ENCODE measurements around the gene DMRTB1. TPM values are rescaled to one million over a fixed set of nuclear protein-coding genes. Genes with fewer than 3 reads are reported as not detected.

The DMRTB1 gene
- total RNA-seq, 1 experiment from 2014 or later = not detected

- Histone ChIP-seq H3K27ac (ENCODE audit: low read depth, low read length, poor library complexity, severe bottlenecking) (no peak overlapping the region), H3K4me3 (ENCODE audit: low read depth, low read length, poor library complexity, severe bottlenecking) (no peak overlapping the region), H3K9me3 (ENCODE audit: low read depth, low read length, poor library complexity, severe bottlenecking) (no peaks in the 10 kb centered on the region), H3K4me1 (ENCODE audit: insufficient read depth, low read length, poor library complexity, severe bottlenecking) (no peaks in the 10 kb centered on the region), H3K27me3 (replicated peaks; ENCODE audit: insufficient read depth, low read depth, low read length, poor library complexity) (no peaks in the 10 kb centered on the region), H3K36me3 (ENCODE audit: insufficient read depth, low read length, poor library complexity, severe bottlenecking) (no peaks in the 10 kb centered on the region)
- no peak for TF ChIP-seq CTCF (conservative IDR thresholded peaks at IDR 0.05; ENCODE audit: low read depth, low read length)
- no peak for TF ChIP-seq EZH2 (IDR thresholded peaks at IDR 0.05; ENCODE audit: borderline replicate concordance, low read depth, low read length, poor library complexity, severe bottlenecking)
- no peak for DNase-seq (ENCODE audit: low spot score)
- no TSS peak for BruUV-seq (replicated peaks)
- ChIA-PET POLR2A (ENCODE audit: low non-redundant PET) (no interaction called here), CTCF (no interaction called here)
- intact Hi-C loops (cut with micrococcal nuclease; ENCODE audit: unreplicated experiment) = no loop called here
Observed at GRCh38 chr1:53461323-53462044, 2.3 kb downstream of the DMRTB1 start.

GRCh38 chr1:53462193-53462592 is 3.0 kb downstream of the DMRTB1 start:
- no peaks in the 10 kb centered on the region for H3K27me3 ChIP-seq (replicated peaks; ENCODE audit: insufficient read depth, low read depth, low read length, poor library complexity)
- H3K36me3 ChIP-seq (ENCODE audit: insufficient read depth, low read length, poor library complexity, severe bottlenecking) = no peaks in the 10 kb centered on the region
- H3K4me1 ChIP-seq (ENCODE audit: insufficient read depth, low read length, poor library complexity, severe bottlenecking) = no peaks in the 10 kb centered on the region
- intact Hi-C loops (cut with micrococcal nuclease; ENCODE audit: unreplicated experiment) = no loop called here
- H3K27ac ChIP-seq (ENCODE audit: low read depth, low read length, poor library complexity, severe bottlenecking) = no peak overlapping the region
- no peak overlapping the region for H3K4me3 ChIP-seq (ENCODE audit: low read depth, low read length, poor library complexity, severe bottlenecking)
- TF ChIP-seq EZH2 (IDR thresholded peaks at IDR 0.05; ENCODE audit: borderline replicate concordance, low read depth, low read length, poor library complexity, severe bottlenecking) (no peak), CTCF (conservative IDR thresholded peaks at IDR 0.05; ENCODE audit: low read depth, low read length) (no peak)
- no peak for DNase-seq (ENCODE audit: low spot score)
- no peaks in the 10 kb centered on the region for H3K9me3 ChIP-seq (ENCODE audit: low read depth, low read length, poor library complexity, severe bottlenecking)
- BruUV-seq (replicated peaks) = no TSS peak
- POLR2A ChIA-PET (ENCODE audit: low non-redundant PET) = no interaction called here
- CTCF ChIA-PET = no interaction called here

- no TSS peak for BruUV-seq (replicated peaks)
- H3K9me3 ChIP-seq (ENCODE audit: low read depth, low read length, poor library complexity, severe bottlenecking) = no peaks in the 10 kb centered on the region
- POLR2A ChIA-PET (ENCODE audit: low non-redundant PET) = no interaction called here
- no peak for DNase-seq (ENCODE audit: low spot score)
- CTCF ChIA-PET = no interaction called here
- no peak overlapping the region for H3K4me3 ChIP-seq (ENCODE audit: low read depth, low read length, poor library complexity, severe bottlenecking)
- no peaks in the 10 kb centered on the region for H3K36me3 ChIP-seq (ENCODE audit: insufficient read depth, low read length, poor library complexity, severe bottlenecking)
- H3K27me3 ChIP-seq (replicated peaks; ENCODE audit: insufficient read depth, low read depth, low read length, poor library complexity) = no peaks in the 10 kb centered on the region
- no peaks in the 10 kb centered on the region for H3K4me1 ChIP-seq (ENCODE audit: insufficient read depth, low read length, poor library complexity, severe bottlenecking)
- H3K27ac ChIP-seq (ENCODE audit: low read depth, low read length, poor library complexity, severe bottlenecking) = no peak overlapping the region
- intact Hi-C loops (cut with micrococcal nuclease; ENCODE audit: unreplicated experiment) = no loop called here
- TF ChIP-seq CTCF (conservative IDR thresholded peaks at IDR 0.05; ENCODE audit: low read depth, low read length) = no peak
Observed at GRCh38 chr1:53462769-53463501, 3.7 kb downstream of the DMRTB1 start.
